Superior temporal gyrus (tissue), 1 donor: ENCODE results near the gene ANXA6.

Experiments used
- DNase-seq: peaks from one replicate; pipeline ENCODE4 v3.0.0-alpha.2; 2016; ENCODE audit errors: extremely low spot score

The ANXA6 gene

DNA sequence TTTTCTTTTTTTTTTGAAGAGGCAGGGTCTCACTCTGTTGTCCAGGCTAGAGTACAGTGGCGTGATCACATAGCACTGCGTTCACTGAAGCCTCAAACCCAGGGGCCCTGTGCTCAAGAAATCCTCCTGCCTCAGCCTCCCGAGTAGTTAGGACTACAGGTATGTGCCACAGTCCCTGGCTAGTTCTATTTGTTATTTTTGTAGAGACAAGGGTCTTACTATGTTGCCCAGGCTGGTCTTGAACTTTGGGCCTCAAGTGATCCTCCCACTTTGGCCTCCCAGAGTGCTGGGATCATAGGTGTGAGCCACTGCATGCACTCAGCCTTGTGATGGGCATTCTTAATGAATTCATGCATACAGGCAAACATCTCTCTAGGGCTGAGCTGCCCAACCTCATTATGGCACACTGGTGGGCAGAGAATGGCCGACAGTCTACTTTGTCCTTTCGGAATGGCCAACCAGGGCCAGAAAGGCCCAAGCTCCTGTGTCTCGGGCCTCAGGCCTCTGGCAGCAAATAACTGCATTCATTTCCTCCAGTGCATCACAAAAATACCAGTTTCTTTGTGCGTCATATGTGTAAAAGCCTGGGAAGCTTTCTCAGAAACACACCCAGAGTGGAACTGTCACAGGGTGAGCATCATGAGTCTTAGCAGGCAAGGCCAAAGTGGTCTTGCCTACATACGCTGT lies 27.2 kb downstream of the ANXA6 start:
- no peak for DNase-seq

DNA sequence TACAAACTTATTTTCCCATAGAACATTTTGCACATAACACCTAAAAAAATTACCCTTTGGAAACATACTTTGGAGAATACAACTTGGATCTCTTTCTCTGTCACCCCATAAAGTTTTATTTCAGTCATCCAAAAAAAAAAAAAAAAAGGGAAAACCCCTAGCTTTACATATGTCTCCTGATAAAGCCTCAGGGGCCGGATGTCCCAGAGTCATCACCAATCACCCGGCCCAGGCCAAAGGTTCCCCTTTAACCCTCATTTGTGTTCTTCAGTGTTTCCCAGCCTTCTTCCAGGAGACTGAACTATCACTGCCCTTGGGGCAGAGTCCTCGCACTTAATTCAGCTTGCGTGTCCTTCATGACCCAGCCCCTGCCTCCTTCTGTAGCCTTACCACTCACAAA lies 28.8 kb downstream of the ANXA6 start:
- no peak for DNase-seq

DNA sequence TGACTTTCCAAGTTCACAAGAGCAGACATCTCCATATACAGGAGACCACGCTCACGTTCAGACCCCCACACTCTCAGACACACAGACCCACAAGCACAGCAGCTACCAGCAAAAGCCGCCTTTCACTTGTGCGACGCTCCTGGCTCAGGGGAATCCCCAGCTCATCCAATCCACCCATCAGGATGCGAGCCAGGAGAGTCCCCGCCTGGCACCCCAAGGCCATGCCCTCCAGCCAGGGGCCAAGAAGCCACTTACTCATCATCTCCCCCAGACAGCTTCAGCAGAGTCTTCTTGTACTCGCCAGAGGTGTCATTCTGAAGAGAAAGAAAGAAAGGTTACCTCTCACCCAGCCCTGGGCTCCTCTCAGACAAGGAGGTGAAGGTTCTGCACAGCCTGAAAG lies 29.7 kb downstream of the ANXA6 start:
- DNase-seq = no peak

DNA sequence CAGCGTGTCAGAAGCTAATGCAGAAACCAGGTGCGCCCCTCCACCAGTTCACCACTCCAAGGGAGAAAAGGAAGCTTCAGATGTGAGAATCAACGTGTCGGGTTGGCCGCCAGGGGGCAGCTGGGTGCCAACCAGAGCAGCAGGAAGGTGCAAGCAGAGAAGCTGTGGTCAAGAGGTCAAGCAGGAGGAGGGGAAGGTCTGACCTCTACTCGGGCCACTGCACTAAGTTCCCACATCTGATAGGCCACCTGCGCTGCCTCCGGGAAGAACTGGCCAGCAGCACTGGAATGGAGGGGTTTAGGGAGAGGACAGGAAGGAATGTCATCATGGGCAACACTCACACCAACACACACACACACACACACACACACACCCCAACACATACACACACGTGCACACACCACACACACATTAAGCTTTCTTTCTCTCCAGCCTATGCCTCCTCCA lies 31.4 kb downstream of the ANXA6 start:
- peak; percentile 73 for DNase-seq

DNA sequence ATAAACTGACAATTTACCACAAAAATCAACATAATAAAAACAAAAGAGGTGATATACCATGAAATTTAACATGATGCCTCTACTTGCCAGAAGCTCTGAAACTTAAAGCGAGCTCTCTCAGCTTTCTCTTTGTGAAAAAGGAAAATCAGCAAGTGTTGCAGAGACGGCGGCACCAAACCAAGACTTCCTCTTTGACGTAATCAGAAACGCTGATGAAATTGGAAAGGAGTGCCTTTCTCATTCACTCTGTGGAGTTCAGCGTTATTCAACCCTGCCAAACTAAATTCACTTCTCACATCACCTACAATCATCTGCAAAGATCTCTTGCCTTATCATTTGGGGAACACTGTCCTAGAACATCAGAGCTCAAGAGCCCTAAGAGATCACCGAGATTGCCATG lies 32.2 kb downstream of the ANXA6 start:
- DNase-seq = no peak

DNA sequence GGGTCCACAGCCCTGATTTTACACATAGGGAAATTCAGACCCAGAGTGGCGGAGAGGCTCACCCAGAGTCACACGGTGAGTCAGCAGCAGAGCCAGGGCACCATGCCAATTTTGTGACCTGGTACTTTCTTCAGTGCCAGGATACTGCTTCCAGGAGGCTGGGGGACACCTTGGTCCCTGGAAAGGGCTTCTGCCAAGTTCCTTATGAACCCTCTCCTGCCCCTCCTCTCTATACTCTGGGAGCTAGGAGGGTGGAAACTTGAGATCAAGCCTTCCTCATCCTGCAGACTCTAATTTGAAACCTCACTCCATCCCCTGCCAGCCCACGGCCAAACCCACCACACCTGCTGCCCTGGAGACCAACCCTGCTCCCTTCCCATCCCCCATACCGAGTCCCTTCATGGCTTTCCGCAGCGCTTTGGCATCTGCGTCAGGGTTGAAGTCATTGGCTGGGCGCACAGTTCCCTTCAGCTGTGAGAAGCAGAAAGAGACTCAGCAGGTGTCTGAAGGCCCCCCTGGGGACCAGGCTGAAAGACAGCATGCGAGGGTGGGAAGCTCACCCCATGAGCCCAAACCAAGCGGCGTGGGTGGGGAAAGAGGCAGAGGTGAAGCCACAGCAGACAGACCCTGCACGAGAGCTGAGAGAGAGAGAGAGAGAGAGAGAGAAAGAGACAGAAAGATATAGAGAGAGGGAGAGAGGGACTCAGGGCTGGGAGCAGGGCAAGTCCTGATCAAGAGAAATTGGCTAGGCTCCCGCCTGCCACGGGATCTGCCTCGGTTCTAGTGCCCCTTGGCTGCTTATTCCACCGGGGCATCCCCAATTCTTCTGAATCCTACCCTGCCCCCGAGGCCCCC lies 33.5 kb downstream of the ANXA6 start:
- DNase-seq = no peak

DNA sequence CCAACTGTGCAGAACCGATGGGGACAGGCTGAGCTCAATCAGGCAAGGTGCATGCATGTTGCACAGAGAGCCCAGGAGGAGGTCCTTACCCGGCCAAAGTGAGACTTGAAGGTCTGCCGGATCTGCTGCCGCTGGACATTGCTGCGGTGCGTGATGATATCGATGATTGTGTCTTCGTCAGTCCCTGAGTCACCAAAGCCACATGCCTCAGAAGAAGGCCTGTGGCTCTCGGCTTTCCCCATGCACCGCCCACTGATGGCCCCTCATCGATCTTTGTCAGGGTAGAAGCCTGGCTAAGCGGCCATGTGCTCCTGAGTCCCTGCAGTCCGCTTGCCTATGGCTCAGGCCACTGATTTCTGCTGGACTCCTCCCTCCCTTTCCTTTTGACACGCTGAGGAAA lies 34.8 kb downstream of the ANXA6 start:
- no peak for DNase-seq

DNA sequence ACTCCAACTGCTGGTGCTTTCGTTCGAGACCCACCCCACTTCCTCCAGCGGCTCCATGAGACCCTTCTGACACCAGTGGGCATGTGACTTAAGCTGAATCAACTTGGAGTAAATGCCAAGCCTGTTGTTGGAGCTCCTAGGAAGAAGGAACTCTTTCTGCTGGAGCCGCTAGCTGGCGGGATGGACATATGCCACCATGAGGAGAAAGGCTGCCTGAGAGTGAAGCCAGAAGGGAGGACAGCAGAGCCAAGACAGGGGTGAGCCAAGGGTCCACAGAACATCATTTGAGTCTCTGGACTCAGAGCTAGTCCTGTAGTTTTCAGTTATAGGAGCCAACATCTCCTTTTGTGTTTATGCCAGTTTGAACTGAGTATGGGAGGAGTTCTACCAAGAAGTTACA lies 35.9 kb downstream of the ANXA6 start:
- no peak for DNase-seq

DNA sequence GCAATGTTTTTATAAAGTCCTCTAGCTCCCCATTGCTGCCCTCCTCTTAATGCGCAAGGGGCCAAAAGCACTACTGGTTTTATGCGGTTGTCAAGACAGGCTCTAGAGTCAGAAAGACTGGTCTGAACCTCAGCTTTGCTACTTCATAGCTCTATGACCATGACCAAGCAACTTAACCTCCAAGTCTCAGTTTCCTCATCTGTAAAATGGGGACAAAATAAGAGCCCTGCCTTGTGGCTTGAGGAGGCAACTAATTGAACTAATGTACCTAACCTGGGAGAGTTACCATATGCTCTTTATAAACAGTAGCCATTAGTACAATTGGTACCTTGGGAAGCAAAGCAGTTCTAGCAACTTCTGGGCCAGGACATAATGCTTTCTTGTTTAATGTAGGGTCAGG lies 36.5 kb downstream of the ANXA6 start:
- no peak for DNase-seq

DNA sequence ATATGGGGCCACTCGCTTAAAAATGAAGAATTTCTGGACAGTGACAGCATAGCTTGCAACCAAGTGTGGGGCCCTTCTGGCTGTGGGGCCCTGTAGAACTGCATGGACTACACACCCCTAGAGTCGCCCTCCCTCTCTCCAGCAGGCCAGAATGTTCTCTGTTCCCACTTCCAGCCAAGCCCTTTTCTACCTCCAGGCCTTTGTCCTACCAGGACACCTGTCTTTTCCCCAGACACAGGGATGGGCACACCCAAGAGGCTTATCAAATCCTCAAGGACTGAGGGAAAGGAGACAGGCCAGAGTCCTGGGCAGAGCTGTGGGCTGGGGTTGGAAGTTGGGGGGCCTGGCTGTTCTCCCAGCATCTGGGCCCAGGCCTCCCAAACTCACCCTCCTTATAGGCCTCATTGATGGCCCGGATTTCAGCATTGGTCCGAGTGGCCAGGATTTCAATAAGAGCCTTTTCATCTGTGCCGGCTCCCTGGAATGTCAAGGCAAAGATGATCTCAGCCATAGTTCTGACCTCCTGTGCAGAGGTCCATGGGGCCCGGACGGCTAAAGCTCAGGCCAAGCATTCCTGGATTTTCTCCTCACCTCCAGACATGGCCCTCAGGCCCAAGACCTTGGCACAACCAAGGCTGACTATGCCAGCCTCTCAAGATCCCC lies 38.5 kb downstream of the ANXA6 start:
- DNase-seq = no peak

DNA sequence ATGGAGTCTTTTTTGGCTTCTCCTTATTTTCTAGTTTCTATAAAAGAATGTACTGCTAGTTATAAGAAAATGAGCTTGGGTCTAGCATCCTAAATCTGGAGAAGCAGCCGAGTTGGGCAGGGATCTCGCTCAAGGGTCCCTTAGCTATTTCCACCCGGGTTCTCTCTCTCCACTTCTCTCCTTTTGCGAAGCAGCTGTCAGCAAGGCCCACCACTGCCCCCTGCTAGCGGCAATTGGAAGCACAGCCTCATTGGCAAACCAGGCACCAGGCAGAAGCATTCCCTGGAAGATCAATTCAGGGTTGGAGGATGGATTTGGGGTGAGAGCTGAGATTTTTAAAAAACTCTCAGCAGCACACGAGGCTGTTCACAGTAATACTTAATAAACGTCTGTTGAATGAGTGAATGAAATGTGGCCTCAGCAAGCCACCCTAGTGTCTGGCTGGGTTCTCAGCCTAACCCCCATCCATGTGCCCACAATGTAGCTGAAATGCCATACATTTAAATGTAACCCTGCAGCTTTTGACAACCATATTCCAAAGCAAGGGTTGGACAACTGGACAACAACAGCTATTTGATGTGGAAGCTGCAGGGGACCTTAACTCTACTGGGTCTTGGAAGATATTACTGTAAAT lies 42.2 kb downstream of the ANXA6 start:
- DNase-seq = peak; percentile 83

DNA sequence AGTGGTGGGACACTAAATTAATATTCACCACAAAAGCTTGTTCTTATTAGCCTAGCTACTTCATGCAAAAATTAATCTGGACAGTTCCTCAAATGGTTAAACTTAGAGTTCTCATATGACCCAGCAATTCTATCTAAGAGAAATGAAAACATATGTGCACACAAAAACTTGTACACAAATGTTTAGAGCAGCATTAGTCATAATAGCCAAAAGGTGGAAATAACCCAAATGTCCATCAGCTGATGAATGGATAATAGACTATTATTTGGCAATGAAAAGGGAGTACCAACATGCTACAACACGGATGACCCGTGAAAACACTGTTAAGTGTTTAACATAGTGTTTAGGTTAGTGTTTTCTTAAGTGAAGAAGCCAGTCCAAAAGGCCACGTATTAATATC lies 43.9 kb downstream of the ANXA6 start:
- no peak for DNase-seq

DNA sequence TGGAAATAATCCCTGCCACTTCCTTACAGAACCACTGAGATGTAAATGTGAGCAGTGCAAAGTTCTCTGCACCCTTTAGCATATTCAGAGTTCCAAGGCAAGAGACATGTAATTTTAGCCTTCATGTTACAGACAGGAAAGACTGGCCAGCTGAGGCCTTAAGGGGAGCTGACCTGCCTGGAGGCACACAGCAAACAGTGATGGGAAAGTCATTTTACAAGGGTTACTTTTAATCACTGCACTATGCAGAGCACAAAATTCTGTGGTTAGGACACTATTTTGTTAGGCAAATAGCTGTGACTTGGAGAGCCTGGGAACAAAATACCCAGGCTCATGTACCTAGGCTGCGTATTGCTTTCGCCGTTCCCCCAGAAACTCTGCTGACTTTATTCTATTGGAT lies 46.6 kb downstream of the ANXA6 start:
- DNase-seq = no peak

DNA sequence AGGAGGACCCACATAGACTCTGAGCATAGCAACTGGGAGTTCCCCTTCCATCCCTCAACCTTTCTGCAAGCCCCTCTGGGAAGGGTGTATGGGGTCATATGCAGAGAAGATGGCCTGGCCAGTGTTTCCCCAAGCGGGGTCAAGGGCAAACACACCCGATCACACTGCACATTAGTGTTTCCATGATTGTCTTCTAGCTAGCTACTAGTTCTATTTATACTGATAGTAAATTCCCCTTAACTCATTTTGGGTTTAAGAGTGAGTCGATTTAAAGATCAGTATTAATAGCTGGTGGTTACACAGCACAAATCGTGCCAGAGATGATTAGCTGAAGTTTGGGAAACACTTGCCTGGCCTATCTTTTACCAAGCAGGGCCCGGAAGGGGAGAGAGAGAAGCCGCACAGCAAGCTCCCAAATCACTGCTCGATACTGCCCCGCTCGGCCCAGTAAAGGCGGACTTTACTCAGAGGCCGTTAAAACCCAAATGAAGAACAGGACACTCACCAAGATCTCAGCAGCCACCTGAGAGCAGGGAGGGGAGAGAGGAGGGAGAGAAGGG lies 47.4 kb downstream of the ANXA6 start:
- DNase-seq = no peak

DNA sequence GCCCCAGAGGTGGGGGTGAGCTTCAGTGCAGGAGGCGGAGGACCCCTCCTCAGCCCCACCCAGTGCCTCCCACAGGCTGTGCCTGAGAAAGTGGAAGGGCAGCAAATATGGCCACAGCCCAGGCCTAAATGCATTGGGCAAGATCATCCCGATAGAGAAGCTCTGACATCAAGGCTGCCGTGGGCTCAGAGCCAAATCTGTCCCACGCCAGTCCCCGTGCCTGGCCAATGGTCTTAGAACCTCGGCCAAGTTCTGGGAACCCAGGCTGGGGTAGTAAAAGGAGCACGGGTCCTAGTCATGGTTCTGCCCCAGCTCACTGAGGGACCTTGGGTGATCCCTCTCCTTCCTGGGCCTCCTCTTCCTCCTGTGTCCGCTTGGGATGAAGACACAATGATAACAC lies 49.0 kb downstream of the ANXA6 start:
- no peak for DNase-seq

DNA sequence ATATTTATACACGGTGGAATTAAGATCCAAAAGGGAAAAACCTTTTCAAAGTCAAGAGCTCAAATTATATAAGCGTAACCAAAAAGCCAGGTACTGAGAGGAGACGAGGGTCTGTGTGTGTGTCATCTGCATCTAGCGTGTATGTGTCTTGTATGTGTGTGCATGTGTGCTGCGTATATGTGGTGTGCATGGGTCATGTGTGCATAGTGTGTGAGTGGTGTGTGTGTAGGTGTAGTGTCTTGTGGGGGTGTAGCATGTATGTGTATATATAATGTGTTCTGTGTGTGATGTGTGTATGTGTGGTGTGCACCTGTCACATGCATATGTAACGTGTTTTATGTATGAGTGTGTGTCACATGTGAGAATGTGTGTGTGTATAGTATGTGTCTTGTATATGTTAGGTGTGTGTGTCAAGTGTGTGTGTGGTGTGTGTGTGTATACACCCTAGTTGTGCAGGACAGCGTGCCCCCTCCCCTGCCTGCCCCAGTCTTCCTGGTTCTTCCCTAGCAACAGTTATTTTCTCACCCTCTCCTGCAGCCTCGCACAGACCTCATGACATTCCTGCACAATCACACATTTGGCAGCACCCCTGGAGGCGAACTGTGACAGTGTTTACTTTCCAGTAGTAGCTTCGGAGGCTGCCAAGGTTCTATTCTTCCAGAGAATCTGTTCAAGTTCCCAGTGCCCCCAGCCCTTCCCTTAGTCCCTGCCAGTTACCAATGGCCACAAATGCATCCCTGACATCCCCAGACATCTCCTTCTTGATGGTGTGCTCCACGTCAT lies 49.6 kb downstream of the ANXA6 start:
- DNase-seq = no peak

DNA sequence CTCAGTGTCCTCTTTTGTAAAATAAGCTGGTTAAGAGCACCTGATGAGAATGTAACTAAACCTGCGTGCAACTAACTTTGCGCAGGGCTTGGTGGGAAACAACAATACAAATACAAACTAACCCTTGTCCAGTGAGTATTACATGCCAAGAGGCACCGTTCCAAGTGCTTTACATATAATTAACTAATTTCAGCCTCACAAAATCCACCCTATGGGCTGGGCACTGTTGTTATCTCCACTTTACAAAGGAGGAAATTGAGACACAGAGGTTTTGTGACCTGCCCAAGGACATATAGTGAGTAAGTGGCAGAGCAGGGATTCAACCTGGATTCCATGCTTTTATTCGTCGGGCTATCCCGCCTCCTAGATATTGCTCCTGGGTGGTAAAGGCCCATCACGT lies 50.5 kb downstream of the ANXA6 start:
- no peak for DNase-seq

DNA sequence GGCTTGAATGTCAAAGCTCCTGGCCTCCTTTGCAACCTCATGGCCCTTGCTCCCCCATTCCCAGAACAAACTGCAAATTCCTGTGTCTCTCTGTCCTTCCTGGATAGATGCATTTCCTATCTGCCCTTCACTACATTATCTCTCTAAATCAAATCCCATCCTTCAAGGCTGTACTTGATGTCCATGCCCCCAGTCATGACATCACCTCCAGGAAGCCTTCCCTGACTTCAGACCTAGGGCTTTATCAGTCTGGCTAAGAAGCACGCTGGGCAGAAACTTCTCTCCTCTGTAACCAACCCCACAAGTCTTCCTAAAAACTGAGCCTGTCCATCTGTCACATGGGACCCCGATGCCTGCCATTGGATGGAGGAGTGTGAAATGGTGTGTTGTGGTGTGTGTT lies 51.1 kb downstream of the ANXA6 start:
- DNase-seq = no peak

DNA sequence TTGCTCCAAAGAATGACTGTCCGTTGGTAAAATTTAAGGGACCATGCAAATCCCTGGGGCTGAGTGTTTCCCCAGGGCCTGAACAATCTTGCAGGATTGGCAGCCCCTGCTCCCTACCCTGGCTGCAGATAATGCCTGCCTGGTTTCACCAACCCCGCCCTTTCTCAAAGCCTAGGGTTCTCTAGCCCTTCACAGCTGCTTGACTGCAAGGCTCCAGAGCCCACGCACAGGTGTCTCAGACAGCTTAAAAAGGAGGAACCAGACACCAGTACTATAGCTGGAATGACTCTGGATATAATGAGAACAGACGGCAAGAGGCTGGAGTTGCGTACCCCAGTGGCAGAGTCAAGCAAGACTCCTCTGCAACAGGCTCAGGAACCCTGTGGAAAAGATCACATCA lies 51.5 kb downstream of the ANXA6 start:
- DNase-seq = no peak

DNA sequence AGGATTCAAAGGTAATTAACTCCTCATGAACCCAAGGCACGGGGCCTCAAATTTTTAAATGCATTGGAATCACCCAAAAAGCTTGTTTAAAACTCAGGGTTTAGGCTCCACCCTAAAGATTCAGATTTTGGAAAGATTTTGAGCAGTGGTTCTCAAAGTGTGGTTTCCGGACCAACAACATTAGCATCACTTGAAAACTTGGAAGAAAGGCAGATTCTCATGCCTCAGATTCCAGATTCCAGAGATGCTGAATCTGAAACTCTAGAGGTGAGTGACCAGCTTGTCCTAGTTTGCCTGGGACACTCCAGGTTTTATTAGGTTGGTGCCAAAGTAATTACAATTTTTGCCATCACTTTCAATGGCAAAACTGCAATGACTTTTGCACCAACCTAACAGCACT lies 52.0 kb downstream of the ANXA6 start:
- no peak for DNase-seq

DNA sequence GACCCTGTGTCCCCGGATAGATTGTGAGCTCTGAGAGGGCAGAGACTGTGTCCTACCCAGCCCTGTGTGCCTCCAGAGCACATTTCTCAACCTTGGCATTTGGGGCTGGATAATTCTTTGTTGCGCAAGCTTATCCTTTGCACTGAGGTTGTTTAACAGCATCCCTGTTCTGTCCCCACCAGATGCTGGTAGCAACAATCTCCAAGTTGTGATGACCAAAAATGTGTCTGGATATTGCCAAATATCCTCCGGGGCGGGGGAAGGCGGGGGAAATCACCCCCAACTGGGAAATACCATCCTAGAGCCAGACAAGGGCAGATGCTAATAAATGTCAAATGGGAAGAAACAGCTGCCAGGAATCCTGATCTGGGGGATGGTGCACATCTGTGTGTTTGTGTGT lies 52.8 kb downstream of the ANXA6 start:
- no peak for DNase-seq
